GM12878 (cell line): Measurements from ENCODE around the gene KRTAP5-3. TPM values are rescaled to one million over a fixed set of nuclear protein-coding genes. Genes with fewer than 3 reads are reported as not detected.
"Not testable (repeated sequence)": the region's sequence is repeated elsewhere in the genome, so short reads cannot be mapped to it uniquely, and the experiment has no call there.

ENCODE experiments used
- ATAC-seq: fragments of 200-7000 bp; cut with Tn5 transposase; 3 replicates; pipeline ENCODE4 v1.9.1; 2020; ENCODE audit warnings: mild to moderate bottlenecking, moderate library complexity
- BruUV-seq: library from RNA; stranded (reverse); fragments of 400-500 nt; replicated peaks from 2 replicates; lab custom pipeline; 2021; lab: Mats Ljungman, UMichigan
- CTCF ChIA-PET: fragments of 300-600 bp; sonication (Branson Sonifier 250); formaldehyde crosslinking; extraction: SDS; loops from one replicate; lab custom pipeline; 2021; ENCODE audit warnings: inconsistent platforms; lab: Yijun Ruan, JAX
- POLR2A ChIA-PET: fragments of 350-600 bp; formaldehyde crosslinking; extraction: SDS; loops from one replicate; lab custom pipeline; 2021; ENCODE audit warnings: inconsistent platforms; lab: Charles Lee
- RAD21 ChIA-PET: fragments of 300-600 bp; sonication (Branson Sonifier 250); formaldehyde crosslinking; loops from one replicate; lab custom pipeline; 2023; ENCODE audit warnings: antibody characterized with exemption; ENCODE audit not compliant: unreplicated experiment; lab: Charles Lee
- SMC1A ChIA-PET: fragments of 300-600 bp; sonication (Branson Sonifier 250); formaldehyde crosslinking; loops from one replicate; lab custom pipeline; 2023; ENCODE audit not compliant: unreplicated experiment, uncharacterized antibody; lab: Charles Lee
- DNase-seq: peaks from one replicate; pipeline ENCODE4 v3.0.0-alpha.2; 2011; ENCODE audit warnings: low read depth, low spot score
- FAIRE-seq: peaks from 3 replicates; lab custom pipeline; 2011; peaks lifted over from hg19 to GRCh38; lab: Jason Lieb, UNC
- H2AFZ ChIP-seq: 2 replicates; pipeline ENCODE4 v1.6.0; 2011; ENCODE audit warnings: low read depth, low read length, control low read depth; ENCODE audit not compliant: control insufficient read depth
- H3K27ac ChIP-seq: 2 replicates; pipeline ENCODE4 v1.5.1; 2011; ENCODE audit warnings: control low read depth; ENCODE audit not compliant: control insufficient read depth, insufficient read depth
- H3K27me3 ChIP-seq, 2 experiments: replicated peaks in 1 of 2; 2 replicates each; pipeline versions ENCODE4 v1.6.0 to v1.6.1; 2011; ENCODE audit warnings: low read length in 1 of 2; ENCODE audit not compliant: control insufficient read depth in 2 of 2, insufficient read depth in 2 of 2
- H3K36me3 ChIP-seq, 2 experiments: 2 replicates each; pipeline ENCODE4 v1.5.1; 2011; ENCODE audit warnings: low read length in 1 of 2; ENCODE audit not compliant: control insufficient read depth in 2 of 2, insufficient read depth in 2 of 2
- H3K4me1 ChIP-seq: 2 replicates; pipeline ENCODE4 v1.6.1; 2011; ENCODE audit warnings: mild to moderate bottlenecking, low read length, moderate library complexity, mixed read lengths; ENCODE audit not compliant: control insufficient read depth, insufficient read depth
- H3K4me2 ChIP-seq: 2 replicates; pipeline ENCODE4 v1.6.0; 2011; ENCODE audit warnings: control low read depth; ENCODE audit not compliant: control insufficient read depth, insufficient read depth
- H3K4me3 ChIP-seq: fragments of 200-600 bp; sonication (generic); 2 replicates; pipeline ENCODE4 v1.5.1; 2016
- H3K79me2 ChIP-seq: 2 replicates; pipeline ENCODE4 v1.6.0; 2011; ENCODE audit warnings: low read length; ENCODE audit not compliant: control insufficient read depth, insufficient read depth
- H3K9ac ChIP-seq: 2 replicates; pipeline ENCODE4 v1.8.0; 2011; ENCODE audit warnings: low read length, control low read depth, mixed read lengths; ENCODE audit not compliant: control insufficient read depth, insufficient read depth
- H3K9me3 ChIP-seq: replicated peaks from 3 replicates; pipeline ENCODE4 v1.5.1; 2011; ENCODE audit warnings: mild to moderate bottlenecking, low read length; ENCODE audit not compliant: control insufficient read depth, insufficient read depth
- H4K20me1 ChIP-seq: 2 replicates; pipeline ENCODE4 v1.6.0; 2011; ENCODE audit not compliant: control insufficient read depth, insufficient read depth
- MTA3 ChIP-seq: IDR thresholded peaks from 2 replicates; pipeline ENCODE4 v1.6.1; 2012; ENCODE audit warnings: low read length, inconsistent platforms, borderline replicate concordance
- WGBS: methylation state at CpG from one replicate; pipeline ENCODE4 v1.1.6; 2016; ENCODE audit warnings: low lambda C conversion rate; ENCODE audit not compliant: insufficient replicate concordance, insufficient coverage; ENCODE audit errors: missing lambda C conversion rate; 5-methylcytosine and 5-hydroxymethylcytosine counted together
- in situ Hi-C: fragments of 300-500 bp; cut with MboI; formaldehyde crosslinking; loops from 9 replicates; pipeline ENCODE4 v1.14.3; 2018; ENCODE audit warnings: mixed read lengths
- intact Hi-C: fragments of 100-400 bp; cut with micrococcal nuclease; formaldehyde crosslinking; loops from one replicate; pipeline ENCODE4 v1.14.2; 2022; ENCODE audit not compliant: unreplicated experiment
- polyA plus RNA-seq, 11 experiments: library from polyadenylated mRNA; depleted of rRNA in 4 of 11; unstranded in 6 of 11; stranded (reverse) in 5 of 11; fragments of >200 nt; fragmentation: Nextera tagmentation in 4 of 11; fragmentation: Illumina TruSeq in 1 of 11; extraction: Ambion mirVana in 4 of 11; extraction: Trizol in 1 of 11; gene quantifications; 1 replicate in 1 of 11; 2 replicates in 10 of 11; pipeline versions ENCODE4 v1.2.1 to v1.2.3, GENCODE V29; 2011 to 2016; ENCODE audit warnings: inconsistent platforms in 2 of 11, missing spikeins in 2 of 11, low read depth in 1 of 11
- total RNA-seq, 4 experiments: library from RNA; depleted of rRNA in 3 of 4; stranded (reverse); fragments of >200 nt in 3 of 4; fragmentation: Illumina TruSeq in 1 of 4; extraction: Trizol in 1 of 4; gene quantifications; 2 replicates each; pipeline versions ENCODE4 v1.2.1 to v1.2.3, GENCODE V29; 2013 to 2021
- TF ChIP-seq, protein P1 (sequence below): IDR thresholded peaks from 2 replicates; pipeline ENCODE4 v1.6.1; 2012; ENCODE audit warnings: improper control_type of control experiment, low read depth, low read length; ENCODE audit not compliant: insufficient replicate concordance

KRTAP5-3 gene
- total and polyA plus RNA-seq, 10 of the 15 experiments (the other 5 are each of a cell fraction or from before 2014, with no cell fraction given), result not detected

DNA sequence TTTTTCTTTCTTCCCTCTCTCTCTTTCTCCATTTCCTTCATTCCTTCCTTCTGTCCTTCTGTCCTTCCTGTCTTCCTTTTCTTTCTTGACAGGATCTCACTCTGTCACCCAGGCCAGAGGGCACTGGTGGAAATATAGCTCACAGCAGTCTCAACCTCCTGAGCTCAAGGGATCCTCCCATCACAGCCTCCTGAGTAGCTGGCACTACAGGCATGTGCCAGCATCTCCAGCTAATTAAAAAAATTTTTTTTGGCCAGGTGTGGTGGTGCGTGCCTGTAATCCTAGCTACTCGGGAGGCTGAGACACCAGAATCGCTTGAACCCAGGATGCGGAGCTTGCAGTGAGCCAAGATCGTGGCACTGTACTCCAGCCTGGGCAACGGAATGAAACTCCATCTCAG is 31.4 kb downstream of the KRTAP5-3 start (continued):
- TF ChIP-seq, protein P1, sequence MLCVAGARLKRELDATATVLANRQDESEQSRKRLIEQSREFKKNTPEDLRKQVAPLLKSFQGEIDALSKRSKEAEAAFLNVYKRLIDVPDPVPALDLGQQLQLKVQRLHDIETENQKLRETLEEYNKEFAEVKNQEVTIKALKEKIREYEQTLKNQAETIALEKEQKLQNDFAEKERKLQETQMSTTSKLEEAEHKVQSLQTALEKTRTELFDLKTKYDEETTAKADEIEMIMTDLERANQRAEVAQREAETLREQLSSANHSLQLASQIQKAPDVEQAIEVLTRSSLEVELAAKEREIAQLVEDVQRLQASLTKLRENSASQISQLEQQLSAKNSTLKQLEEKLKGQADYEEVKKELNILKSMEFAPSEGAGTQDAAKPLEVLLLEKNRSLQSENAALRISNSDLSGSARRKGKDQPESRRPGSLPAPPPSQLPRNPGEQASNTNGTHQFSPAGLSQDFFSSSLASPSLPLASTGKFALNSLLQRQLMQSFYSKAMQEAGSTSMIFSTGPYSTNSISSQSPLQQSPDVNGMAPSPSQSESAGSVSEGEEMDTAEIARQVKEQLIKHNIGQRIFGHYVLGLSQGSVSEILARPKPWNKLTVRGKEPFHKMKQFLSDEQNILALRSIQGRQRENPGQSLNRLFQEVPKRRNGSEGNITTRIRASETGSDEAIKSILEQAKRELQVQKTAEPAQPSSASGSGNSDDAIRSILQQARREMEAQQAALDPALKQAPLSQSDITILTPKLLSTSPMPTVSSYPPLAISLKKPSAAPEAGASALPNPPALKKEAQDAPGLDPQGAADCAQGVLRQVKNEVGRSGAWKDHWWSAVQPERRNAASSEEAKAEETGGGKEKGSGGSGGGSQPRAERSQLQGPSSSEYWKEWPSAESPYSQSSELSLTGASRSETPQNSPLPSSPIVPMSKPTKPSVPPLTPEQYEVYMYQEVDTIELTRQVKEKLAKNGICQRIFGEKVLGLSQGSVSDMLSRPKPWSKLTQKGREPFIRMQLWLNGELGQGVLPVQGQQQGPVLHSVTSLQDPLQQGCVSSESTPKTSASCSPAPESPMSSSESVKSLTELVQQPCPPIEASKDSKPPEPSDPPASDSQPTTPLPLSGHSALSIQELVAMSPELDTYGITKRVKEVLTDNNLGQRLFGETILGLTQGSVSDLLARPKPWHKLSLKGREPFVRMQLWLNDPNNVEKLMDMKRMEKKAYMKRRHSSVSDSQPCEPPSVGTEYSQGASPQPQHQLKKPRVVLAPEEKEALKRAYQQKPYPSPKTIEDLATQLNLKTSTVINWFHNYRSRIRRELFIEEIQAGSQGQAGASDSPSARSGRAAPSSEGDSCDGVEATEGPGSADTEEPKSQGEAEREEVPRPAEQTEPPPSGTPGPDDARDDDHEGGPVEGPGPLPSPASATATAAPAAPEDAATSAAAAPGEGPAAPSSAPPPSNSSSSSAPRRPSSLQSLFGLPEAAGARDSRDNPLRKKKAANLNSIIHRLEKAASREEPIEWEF, result no peak
- TF ChIP-seq MTA3, result no peak

GRCh38 chr11:1575756-1576155 is 32.5 kb downstream of the KRTAP5-3 start:
- 59% methylated on average over 16 of the region's 16 CpGs for WGBS
- intact Hi-C loops, result loop anchor here (2.0 to 10.0 kb wide), 4 partner anchors 123 to 461 kb away; partner anchors contain the start of gene TOLLIP
- BruUV-seq, H3K9ac ChIP-seq, H3K4me2 ChIP-seq, H4K20me1 ChIP-seq, H3K27me3 ChIP-seq, in situ Hi-C loops, H3K9me3 ChIP-seq, H3K79me2 ChIP-seq, DNase-seq, H3K36me3 ChIP-seq, H2AFZ ChIP-seq, H3K4me3 ChIP-seq, SMC1A ChIA-PET, FAIRE-seq, POLR2A ChIA-PET, ATAC-seq, H3K27ac ChIP-seq, H3K4me1 ChIP-seq: not testable (repeated sequence)
- ChIA-PET CTCF (interaction anchor here (1.4 to 2.4 kb wide), 7 partner anchors 11 to 373 kb away, joined by 3 to 12 read pairs (median 7); no protein-coding TSS in a partner anchor), RAD21 (interaction anchor here (1.9 kb wide), 1 partner anchor 27 kb away, joined by 6 read pairs; no protein-coding TSS in a partner anchor)
